Hepatocyte (in vitro differentiated cells): ENCODE measurements around the gene PTPN6.

Source experiments
- CTCF ChIP-seq: fragments of 200-600 bp; sonication (generic); IDR thresholded peaks from 2 replicates; pipeline ENCODE4 v1.5.1; 2016; ENCODE audit warnings: antibody characterized with exemption, mild to moderate bottlenecking; ENCODE audit not compliant: poor library complexity
- EZH2phosphoT487 ChIP-seq: fragments of 200-600 bp; sonication (generic); IDR thresholded peaks from one replicate; pipeline ENCODE4 v1.6.1; 2018; ENCODE audit warnings: antibody characterized with exemption, mild to moderate bottlenecking, low read depth, moderate library complexity; ENCODE audit not compliant: unreplicated experiment, severe bottlenecking

DNA sequence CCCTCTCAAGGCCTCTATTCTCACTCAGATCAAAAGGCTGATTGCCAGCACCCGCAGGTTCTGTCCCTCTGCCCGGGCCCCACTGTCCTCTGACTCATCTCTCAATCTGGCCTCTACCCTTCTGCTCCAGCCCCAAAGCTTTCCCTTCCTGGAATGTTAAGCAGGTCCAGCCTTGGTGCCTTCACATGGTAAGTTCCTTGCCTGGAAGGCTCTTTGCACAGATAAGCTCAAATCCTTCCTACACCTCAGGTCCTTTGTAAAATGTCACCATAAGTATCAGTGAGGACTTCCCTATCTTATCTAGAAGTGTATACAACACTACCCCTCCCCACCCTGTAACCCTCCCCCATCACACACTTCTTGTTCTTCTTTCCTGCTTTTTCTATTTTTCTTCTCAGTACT lies 44.9 kb downstream of the PTPN6 start:
- TF ChIP-seq CTCF = no peak
- TF ChIP-seq EZH2phosphoT487 = no peak
